Thyroid gland (tissue), 4 donors: Measurements from ENCODE around the gene FAM124A. TPM values are rescaled to one million over a fixed set of nuclear protein-coding genes. Genes with fewer than 3 reads are reported as not detected.

Experiments used
- DNase-seq, 2 donors: peaks; one replicate each; pipeline ENCODE4 v3.0.0-alpha.2; 2019
- H3K27ac ChIP-seq, 3 donors: fragments of 200-600 bp; sonication (generic); 1 replicate in 2 of 3; 2 replicates in 1 of 3; pipeline ENCODE4 v1.5.1; 2016 to 2019; ENCODE audit warnings: mild to moderate bottlenecking in 1 of 3, moderate library complexity in 1 of 3
- H3K27me3 ChIP-seq: fragments of 200-600 bp; sonication (generic); one replicate; pipeline ENCODE4 v1.5.1; 2019
- H3K36me3 ChIP-seq, 2 donors: fragments of 200-600 bp; sonication (generic); one replicate each; pipeline ENCODE4 v1.5.1; 2016 to 2019
- H3K4me1 ChIP-seq, 2 donors: fragments of 200-600 bp; sonication (generic); one replicate each; pipeline ENCODE4 v1.5.1; 2017 to 2019
- H3K4me3 ChIP-seq, 3 donors: fragments of 200-600 bp; sonication (generic); replicated peaks in 1 of 3; 1 replicate in 2 of 3; 2 replicates in 1 of 3; pipeline ENCODE4 v1.5.1; 2016; ENCODE audit warnings: mild to moderate bottlenecking in 1 of 3
- H3K9me3 ChIP-seq: fragments of 200-600 bp; sonication (generic); one replicate; pipeline ENCODE4 v1.5.1; 2017
- POLR2A ChIP-seq, 2 donors: fragments of 450-650 bp; IDR thresholded peaks; one replicate each; pipeline ENCODE4 v1.6.1; 2017; ENCODE audit warnings: antibody characterized with exemption in 2 of 2, mild to moderate bottlenecking in 2 of 2, moderate library complexity in 1 of 2
- WGBS, 2 donors: methylation state at CpG; one replicate each; pipeline ENCODE4 v1.1.5; 2017; 5-methylcytosine and 5-hydroxymethylcytosine counted together
- intact Hi-C: fragments of 100-400 bp; cut with DNase I; formaldehyde crosslinking; loops from one replicate; pipeline ENCODE4 v1.15.1; 2023
- total RNA-seq, 4 donors: library from RNA; depleted of rRNA; stranded (reverse); fragments of >200 nt; gene quantifications; one replicate each; pipeline ENCODE4 v1.2.3, GENCODE V29; 2016
- TF ChIP-seq, protein P1 (sequence below), 6 experiments: fragments of 200-600 bp in 3 of 6; fragments of 450-650 bp in 3 of 6; sonication (generic) in 3 of 6; IDR thresholded peaks; one replicate each; pipeline ENCODE4 v1.5.1; 2016 to 2019; ENCODE audit warnings: antibody characterized with exemption in 6 of 6, mild to moderate bottlenecking in 2 of 6, inconsistent platforms in 1 of 6, moderate library complexity in 1 of 6

Gene FAM124A
- total RNA-seq, 4 donors from 2014 or later, result 9.1 to 11.4 (median 9.4) TPM

DNA sequence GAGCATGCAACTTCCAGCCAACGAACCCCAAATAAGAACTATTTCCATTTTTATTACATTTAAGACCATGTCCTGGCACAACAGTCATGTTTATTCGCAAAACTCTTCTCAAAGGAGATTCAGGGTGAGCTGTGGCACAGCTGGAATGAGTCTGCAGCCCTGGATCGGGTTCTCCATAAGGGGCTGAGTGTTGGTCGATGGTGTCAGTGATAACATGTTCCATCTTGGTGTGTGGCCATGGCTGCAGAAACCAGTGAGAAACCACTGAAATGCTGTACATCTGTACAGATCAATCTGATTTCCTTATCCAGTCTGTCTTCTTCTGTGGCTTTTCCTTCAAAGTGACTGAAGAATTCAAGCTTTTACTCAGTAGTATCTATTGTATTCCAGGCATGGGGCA is 15.2 kb downstream of the FAM124A start:
- no peak for DNase-seq
- no peak for TF ChIP-seq POLR2A (IDR thresholded peaks at IDR 0.05)
- TF ChIP-seq, protein P1, sequence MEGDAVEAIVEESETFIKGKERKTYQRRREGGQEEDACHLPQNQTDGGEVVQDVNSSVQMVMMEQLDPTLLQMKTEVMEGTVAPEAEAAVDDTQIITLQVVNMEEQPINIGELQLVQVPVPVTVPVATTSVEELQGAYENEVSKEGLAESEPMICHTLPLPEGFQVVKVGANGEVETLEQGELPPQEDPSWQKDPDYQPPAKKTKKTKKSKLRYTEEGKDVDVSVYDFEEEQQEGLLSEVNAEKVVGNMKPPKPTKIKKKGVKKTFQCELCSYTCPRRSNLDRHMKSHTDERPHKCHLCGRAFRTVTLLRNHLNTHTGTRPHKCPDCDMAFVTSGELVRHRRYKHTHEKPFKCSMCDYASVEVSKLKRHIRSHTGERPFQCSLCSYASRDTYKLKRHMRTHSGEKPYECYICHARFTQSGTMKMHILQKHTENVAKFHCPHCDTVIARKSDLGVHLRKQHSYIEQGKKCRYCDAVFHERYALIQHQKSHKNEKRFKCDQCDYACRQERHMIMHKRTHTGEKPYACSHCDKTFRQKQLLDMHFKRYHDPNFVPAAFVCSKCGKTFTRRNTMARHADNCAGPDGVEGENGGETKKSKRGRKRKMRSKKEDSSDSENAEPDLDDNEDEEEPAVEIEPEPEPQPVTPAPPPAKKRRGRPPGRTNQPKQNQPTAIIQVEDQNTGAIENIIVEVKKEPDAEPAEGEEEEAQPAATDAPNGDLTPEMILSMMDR (IDR thresholded peaks at IDR 0.05), result no peak
- intact Hi-C loops, result no loop called here
- no peak overlapping the region for H3K4me3 ChIP-seq
- no peaks in the 10 kb centered on the region for H3K9me3 ChIP-seq
- peaks cover 24 to 28% of the 10 kb centered on the region in 2 donors for H3K4me1 ChIP-seq
- 84 to 95% methylated on average over 4 of the region's 4 CpGs for WGBS, 2 donors
- no peaks in the 10 kb centered on the region for H3K27me3 ChIP-seq
- no peaks in the 10 kb centered on the region for H3K36me3 ChIP-seq
- H3K27ac ChIP-seq, result peak overlapping the region in 2 of 3 donors; percentile 3 to 12

DNA sequence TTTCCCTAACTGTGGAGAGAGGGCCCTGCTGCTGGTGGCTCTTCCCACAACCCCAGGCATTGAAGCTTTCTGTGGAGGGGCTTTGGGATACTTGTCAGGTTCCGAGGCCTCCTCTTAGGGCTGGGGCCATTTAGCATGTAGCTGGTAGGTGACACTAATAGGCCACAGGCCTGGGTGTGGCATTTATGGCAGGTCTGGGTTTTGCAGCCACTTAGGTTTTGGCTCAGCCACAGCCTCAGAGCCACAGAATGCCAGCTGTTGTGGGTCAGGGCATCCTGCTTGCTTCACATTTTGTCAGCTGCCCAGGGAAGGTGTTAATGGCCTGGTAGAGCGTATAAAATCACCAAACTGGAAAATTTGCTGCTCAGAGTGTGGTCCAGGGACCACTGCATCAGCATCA is 15.7 kb downstream of the FAM124A start:
- intact Hi-C loops, result no loop called here
- 81 to 100% methylated on average over 2 of the region's 2 CpGs for WGBS, 2 donors
- no peak for DNase-seq

DNA sequence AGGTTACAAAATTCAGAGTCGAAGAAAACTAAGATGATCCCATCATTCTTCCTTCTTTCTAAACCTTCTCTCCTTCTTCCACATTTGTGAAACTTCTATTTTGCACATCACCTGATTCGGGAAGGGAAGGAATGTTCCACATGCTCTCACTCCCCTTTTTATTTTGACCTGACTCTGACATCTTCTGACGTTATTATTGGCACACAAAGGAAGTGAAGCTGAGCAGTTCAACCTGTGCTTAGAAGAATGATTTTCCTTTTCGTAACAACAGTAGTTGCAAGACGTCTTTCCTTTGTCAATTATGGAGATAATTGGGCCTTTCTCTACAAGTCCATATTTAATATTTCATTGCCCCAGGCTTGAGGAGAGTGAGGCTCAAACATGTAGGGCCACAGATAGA is 18.0 kb downstream of the FAM124A start:
- peaks cover 8 to 27% of the 10 kb centered on the region in 2 donors for H3K4me1 ChIP-seq

More for the DNA sequence above, 15.7 kb downstream of the FAM124A start:
- no peak for TF ChIP-seq POLR2A (IDR thresholded peaks at IDR 0.05)
- TF ChIP-seq, protein P1 (IDR thresholded peaks at IDR 0.05), result no peak
- Histone ChIP-seq H3K4me1 (peaks cover 19 to 28% of the 10 kb centered on the region in 2 donors), H3K4me3 (no peak overlapping the region), H3K36me3 (no peaks in the 10 kb centered on the region), H3K27me3 (no peaks in the 10 kb centered on the region), H3K27ac (peak overlapping the region in 2 of 3 donors; percentile 3 to 12), H3K9me3 (no peaks in the 10 kb centered on the region)

DNA sequence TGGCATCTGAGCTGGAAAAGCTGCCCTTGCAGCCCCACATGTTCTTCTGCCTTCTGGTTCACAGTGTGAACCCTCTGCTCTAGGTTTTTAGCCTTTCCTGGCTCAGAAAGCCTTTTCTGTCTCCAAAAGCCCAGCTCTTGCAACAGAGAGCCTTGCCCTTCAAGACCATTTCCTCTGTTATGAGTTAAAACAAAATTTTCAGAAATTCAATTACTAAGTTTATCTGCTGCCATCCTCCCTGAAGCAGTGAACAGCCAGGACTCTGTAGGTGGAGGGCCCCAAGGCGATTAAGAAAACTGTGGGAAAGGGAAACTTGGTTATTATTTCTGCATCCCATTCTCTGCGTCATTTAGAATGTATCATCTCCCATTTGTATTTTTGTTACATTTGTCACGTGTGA is 18.8 kb downstream of the FAM124A start:
- TF ChIP-seq POLR2A (IDR thresholded peaks at IDR 0.05), result no peak
- TF ChIP-seq, protein P1 (IDR thresholded peaks at IDR 0.05), result no peak
- no peak for DNase-seq
- H3K27ac ChIP-seq, result peak overlapping the region in 2 of 3 donors; percentile 5 to 7

More for the DNA sequence above, 18.0 kb downstream of the FAM124A start:
- no peaks in the 10 kb centered on the region for H3K36me3 ChIP-seq
- no peaks in the 10 kb centered on the region for H3K27me3 ChIP-seq
- no peak overlapping the region for H3K4me3 ChIP-seq
- DNase-seq, result no peak
- intact Hi-C loops, result no loop called here
- 82 to 83% methylated on average over 5 of the region's 5 CpGs for WGBS, 2 donors
- no peaks in the 10 kb centered on the region for H3K9me3 ChIP-seq
- no peak overlapping the region for H3K27ac ChIP-seq
- no peak for TF ChIP-seq POLR2A (IDR thresholded peaks at IDR 0.05)
- TF ChIP-seq, protein P1 (IDR thresholded peaks at IDR 0.05), result no peak

DNA sequence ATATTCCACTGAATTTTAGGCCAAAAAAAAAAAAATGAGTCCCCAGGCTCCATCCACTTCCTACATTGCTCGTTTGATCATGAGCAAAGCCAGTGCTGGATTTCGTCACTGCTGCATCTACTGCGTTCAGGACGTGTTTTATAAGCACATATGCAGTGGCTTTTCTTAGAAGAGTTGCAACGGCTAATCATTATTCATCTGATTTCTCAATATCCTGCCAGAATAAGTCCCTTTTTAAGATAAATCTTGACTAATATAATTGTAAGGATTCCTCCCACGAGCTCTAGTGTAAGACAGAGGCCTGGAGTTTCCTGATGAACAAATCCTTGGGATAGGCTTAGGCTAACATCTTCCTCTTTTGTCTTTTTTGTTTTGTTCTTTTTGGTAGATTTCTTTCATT is 19.5 kb downstream of the FAM124A start:
- TF ChIP-seq, protein P1 (IDR thresholded peaks at IDR 0.05), result no peak
- TF ChIP-seq POLR2A (IDR thresholded peaks at IDR 0.05), result no peak
- Histone ChIP-seq H3K36me3 (no peaks in the 10 kb centered on the region), H3K4me1 (peaks cover 14 to 29% of the 10 kb centered on the region in 2 donors), H3K9me3 (no peaks in the 10 kb centered on the region), H3K27me3 (no peaks in the 10 kb centered on the region), H3K27ac (no peak overlapping the region), H3K4me3 (no peak overlapping the region)
- DNase-seq, result no peak
- 81 to 82% methylated on average over 6 of the region's 6 CpGs for WGBS, 2 donors
- intact Hi-C loops, result no loop called here

More for the DNA sequence above, 18.8 kb downstream of the FAM124A start:
- 92 to 94% methylated on average over 3 of the region's 3 CpGs for WGBS, 2 donors
- Histone ChIP-seq H3K27me3 (no peaks in the 10 kb centered on the region), H3K36me3 (no peaks in the 10 kb centered on the region), H3K4me3 (no peak overlapping the region), H3K4me1 (peaks cover 12 to 23% of the 10 kb centered on the region in 2 donors), H3K9me3 (no peaks in the 10 kb centered on the region)
- intact Hi-C loops, result no loop called here
